Natural killer cell (primary cell): ENCODE measurements around the gene ADAM11. TPM values are rescaled to one million over a fixed set of nuclear protein-coding genes. Genes with fewer than 3 reads are reported as not detected.
"Not testable (repeated sequence)": the region's sequence is repeated elsewhere in the genome, so short reads cannot be mapped to it uniquely, and the experiment has no call there.

Source experiments
- ATAC-seq, 3 donors: fragments of 150-1000 bp in 2 of 3; fragments of 200-7000 bp in 1 of 3; cut with Tn5 transposase; 1 replicate in 1 of 3; 2 replicates in 2 of 3; pipeline ENCODE4 v1.10.0; 2021; ENCODE audit warnings: mild to moderate bottlenecking in 2 of 3, moderate library complexity in 2 of 3
- DNase-seq, 2 donors: peaks; one replicate each; pipeline versions ENCODE4 v3.0.0 to v3.0.0-alpha.2; 2013 to 2021; ENCODE audit warnings: mixed read lengths in 1 of 2
- H3K27ac ChIP-seq: one replicate; pipeline ENCODE4 v1.5.1; 2013; ENCODE audit warnings: mild to moderate bottlenecking, low read length
- H3K27me3 ChIP-seq: one replicate; pipeline ENCODE4 v1.6.1; 2013; ENCODE audit warnings: low read length; ENCODE audit not compliant: control insufficient read depth, insufficient read depth
- H3K36me3 ChIP-seq: one replicate; pipeline ENCODE4 v1.6.1; 2013; ENCODE audit warnings: low read length; ENCODE audit not compliant: control insufficient read depth, insufficient read depth
- H3K4me1 ChIP-seq: one replicate; pipeline ENCODE4 v1.6.1; 2013; ENCODE audit warnings: low read length; ENCODE audit not compliant: control insufficient read depth, insufficient read depth
- H3K4me3 ChIP-seq: one replicate; pipeline ENCODE4 v1.5.1; 2013; ENCODE audit warnings: low read length
- H3K9me3 ChIP-seq: one replicate; pipeline ENCODE4 v1.6.1; 2013; ENCODE audit warnings: low read length; ENCODE audit not compliant: control insufficient read depth, insufficient read depth
- H3K27ac Mint-ChIP-seq, 2 donors: one replicate each; pipeline ENCODE4 v1.8.0; 2022; ENCODE audit warnings: mild to moderate bottlenecking in 2 of 2, mixed read lengths in 2 of 2, moderate library complexity in 1 of 2
- H3K27me3 Mint-ChIP-seq, 2 donors: one replicate each; pipeline ENCODE4 v1.8.0; 2022; ENCODE audit warnings: low read depth in 2 of 2, mixed read lengths in 2 of 2
- H3K36me3 Mint-ChIP-seq: one replicate; pipeline ENCODE4 v1.8.0; 2022; ENCODE audit warnings: mixed read lengths
- H3K4me1 Mint-ChIP-seq, 2 donors: one replicate each; pipeline ENCODE4 v1.8.0; 2022; ENCODE audit warnings: mixed read lengths in 2 of 2
- H3K4me3 Mint-ChIP-seq: one replicate; pipeline ENCODE4 v1.8.0; 2022; ENCODE audit warnings: mild to moderate bottlenecking, moderate library complexity, mixed read lengths
- H3K9me3 Mint-ChIP-seq, 2 donors: one replicate each; pipeline ENCODE4 v1.8.0; 2022; ENCODE audit warnings: mixed read lengths in 2 of 2
- CTCF ChIP-seq: fragments of 200-600 bp; IDR thresholded peaks from one replicate; pipeline ENCODE4 v1.8.0; 2022; ENCODE audit warnings: antibody characterized with exemption
- WGBS: methylation state at CpG from one replicate; pipeline ENCODE4 v1.1.7; 2013; ENCODE audit warnings: missing lambda C conversion rate; ENCODE audit not compliant: insufficient coverage; 5-methylcytosine and 5-hydroxymethylcytosine counted together
- intact Hi-C: fragments of 100-400 bp; cut with micrococcal nuclease; formaldehyde crosslinking; loops from one replicate; pipeline ENCODE4 v1.14.2; 2022
- total RNA-seq, 4 donors: library from RNA; stranded (reverse); fragments of 120-200 nt in 1 of 4; gene quantifications; one replicate each; pipeline versions ENCODE4 v1.2.3 to v1.2.4, GENCODE V29; 2013 to 2022

Gene ADAM11
- total RNA-seq, 3 donors from 2014 or later (not counting 1 experiment from before 2014, with no cell fraction given), result 0.18 to 0.28 (median 0.28) TPM

GRCh38 chr17:44738214-44738906 lies 20.4 kb upstream of the ADAM11 start:
- Histone ChIP-seq H3K9me3 (no peaks in the 10 kb centered on the region), H3K36me3 (peaks cover 4% of the 10 kb centered on the region), H3K4me1 (no peaks in the 10 kb centered on the region), H3K27ac (no peak overlapping the region), H3K4me3 (no peak overlapping the region), H3K27me3 (no peaks in the 10 kb centered on the region)
- WGBS, result 71% methylated on average over 3 of the region's 3 CpGs
- no peak for TF ChIP-seq CTCF
- no peak overlapping the region for H3K4me3 Mint-ChIP-seq
- no peak for ATAC-seq
- H3K36me3 Mint-ChIP-seq, result no peaks in the 10 kb centered on the region
- H3K27ac Mint-ChIP-seq, result no peak overlapping the region
- intact Hi-C loops, result no loop called here
- H3K27me3 Mint-ChIP-seq, result no peaks in the 10 kb centered on the region
- H3K4me1 Mint-ChIP-seq, result no peaks in the 10 kb centered on the region
- no peaks in the 10 kb centered on the region for H3K9me3 Mint-ChIP-seq
- DNase-seq, result no peak

GRCh38 chr17:44741316-44741715 lies 17.5 kb upstream of the ADAM11 start:
- H3K9me3 Mint-ChIP-seq, result no peaks in the 10 kb centered on the region
- intact Hi-C loops, result no loop called here
- Histone ChIP-seq H3K27me3 (no peaks in the 10 kb centered on the region), H3K4me1 (no peaks in the 10 kb centered on the region), H3K4me3 (no peak overlapping the region), H3K36me3 (no peaks in the 10 kb centered on the region), H3K27ac (no peak overlapping the region), H3K9me3 (no peaks in the 10 kb centered on the region)
- no peaks in the 10 kb centered on the region for H3K36me3 Mint-ChIP-seq
- DNase-seq, result no peak
- TF ChIP-seq CTCF, result no peak
- H3K27me3 Mint-ChIP-seq, result no peaks in the 10 kb centered on the region
- H3K4me3 Mint-ChIP-seq, result no peak overlapping the region
- no peak for ATAC-seq
- no peak overlapping the region for H3K27ac Mint-ChIP-seq
- WGBS, result 96% methylated on average over 8 of the region's 8 CpGs
- H3K4me1 Mint-ChIP-seq, result no peaks in the 10 kb centered on the region

- TF ChIP-seq CTCF, result no peak
- no peak for DNase-seq
- no peak for ATAC-seq
- no peak overlapping the region for H3K27ac ChIP-seq
- intact Hi-C loops, result no loop called here
- no peaks in the 10 kb centered on the region for H3K27me3 ChIP-seq
- H3K36me3 ChIP-seq, result no peaks in the 10 kb centered on the region
- no peaks in the 10 kb centered on the region for H3K36me3 Mint-ChIP-seq
- H3K9me3 ChIP-seq, result no peaks in the 10 kb centered on the region
- H3K4me1 Mint-ChIP-seq, result no peaks in the 10 kb centered on the region
- H3K9me3 Mint-ChIP-seq, result no peaks in the 10 kb centered on the region
- H3K27me3 Mint-ChIP-seq, result no peaks in the 10 kb centered on the region
- no CpG with 5 or more reads among the region's 1 CpG for WGBS
- H3K4me1 ChIP-seq, result no peaks in the 10 kb centered on the region
- H3K4me3 Mint-ChIP-seq, result no peak overlapping the region
- H3K27ac Mint-ChIP-seq, result no peak overlapping the region
- no peak overlapping the region for H3K4me3 ChIP-seq
These were observed 13.5 kb upstream of the ADAM11 start for GRCh38 chr17:44745301-44745700.

GRCh38 chr17:44745738-44746137 lies 13.1 kb upstream of the ADAM11 start:
- DNase-seq, H3K27me3 Mint-ChIP-seq, ATAC-seq, H3K27ac ChIP-seq, H3K4me3 Mint-ChIP-seq, H3K36me3 ChIP-seq, H3K4me1 ChIP-seq, H3K27ac Mint-ChIP-seq, H3K36me3 Mint-ChIP-seq, intact Hi-C loops, H3K4me3 ChIP-seq, H3K9me3 ChIP-seq, H3K27me3 ChIP-seq, H3K4me1 Mint-ChIP-seq, H3K9me3 Mint-ChIP-seq: not testable (repeated sequence)
- WGBS, result 97% methylated on average over 4 of the region's 5 CpGs
